Measurements from ENCODE around the gene SARM1. TPM values are rescaled to one million over a fixed set of nuclear protein-coding genes. Genes with fewer than 3 reads are reported as not detected.

The SARM1 gene
- total RNA-seq, 1 donor from 2014 or later, result 5.8 TPM

DNA sequence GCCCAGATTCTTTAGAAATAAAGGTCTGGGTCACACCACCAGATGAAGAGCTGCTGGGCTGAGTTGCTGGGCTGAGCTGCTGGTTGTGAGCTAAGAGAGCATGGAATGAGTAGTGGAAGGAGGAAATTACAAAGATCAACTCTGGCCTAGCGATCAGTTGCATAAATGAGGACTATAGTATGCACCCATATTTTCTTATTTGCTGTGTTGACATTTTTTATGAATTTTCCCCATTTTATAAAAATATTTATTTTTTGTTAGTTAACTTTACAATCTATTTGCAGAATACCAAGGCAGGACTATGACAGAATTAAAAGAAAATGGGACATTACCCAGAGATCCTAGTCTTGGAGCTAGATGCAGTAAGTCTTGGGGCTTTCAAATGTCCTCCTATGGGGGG lies 78.4 kb downstream of the SARM1 start:
- Mint-ChIP-seq H3K27me3 (ENCODE audit: unreplicated experiment) (no peaks in the 10 kb centered on the region), H3K4me1 (ENCODE audit: unreplicated experiment) (no peaks in the 10 kb centered on the region), H3K4me3 (ENCODE audit: unreplicated experiment) (no peak overlapping the region), H3K27ac (ENCODE audit: unreplicated experiment) (no peak overlapping the region), H3K36me3 (ENCODE audit: low read depth, unreplicated experiment) (no peaks in the 10 kb centered on the region), H3K9me3 (ENCODE audit: unreplicated experiment) (no peaks in the 10 kb centered on the region)
- TF ChIP-seq, protein P1, sequence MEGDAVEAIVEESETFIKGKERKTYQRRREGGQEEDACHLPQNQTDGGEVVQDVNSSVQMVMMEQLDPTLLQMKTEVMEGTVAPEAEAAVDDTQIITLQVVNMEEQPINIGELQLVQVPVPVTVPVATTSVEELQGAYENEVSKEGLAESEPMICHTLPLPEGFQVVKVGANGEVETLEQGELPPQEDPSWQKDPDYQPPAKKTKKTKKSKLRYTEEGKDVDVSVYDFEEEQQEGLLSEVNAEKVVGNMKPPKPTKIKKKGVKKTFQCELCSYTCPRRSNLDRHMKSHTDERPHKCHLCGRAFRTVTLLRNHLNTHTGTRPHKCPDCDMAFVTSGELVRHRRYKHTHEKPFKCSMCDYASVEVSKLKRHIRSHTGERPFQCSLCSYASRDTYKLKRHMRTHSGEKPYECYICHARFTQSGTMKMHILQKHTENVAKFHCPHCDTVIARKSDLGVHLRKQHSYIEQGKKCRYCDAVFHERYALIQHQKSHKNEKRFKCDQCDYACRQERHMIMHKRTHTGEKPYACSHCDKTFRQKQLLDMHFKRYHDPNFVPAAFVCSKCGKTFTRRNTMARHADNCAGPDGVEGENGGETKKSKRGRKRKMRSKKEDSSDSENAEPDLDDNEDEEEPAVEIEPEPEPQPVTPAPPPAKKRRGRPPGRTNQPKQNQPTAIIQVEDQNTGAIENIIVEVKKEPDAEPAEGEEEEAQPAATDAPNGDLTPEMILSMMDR (IDR thresholded peaks at IDR 0.05; ENCODE audit: unreplicated experiment), result no peak
- DNase-seq (ENCODE audit: low spot score), result no peak

Small RNA genes within 50 kb of the gene (microRNA-seq; reads per million reads assigned to microRNA genes)
- gene MIR4723 (ENCODE audit: unreplicated experiment), result 3.5 reads per million, percentile 41 among the genes with 10 or more reads in this experiment

Other genes starting within 250 kb of the SARM1 start
- 59.4 TPM for gene TMEM97, start 52.5 kb upstream of the SARM1 start, total RNA-seq (ENCODE audit: unreplicated experiment)
- 47.2 TPM for gene IFT20, start 36.2 kb upstream of the SARM1 start, total RNA-seq (ENCODE audit: unreplicated experiment)
- gene TNFAIP1, start 35.9 kb upstream of the SARM1 start, total RNA-seq (ENCODE audit: unreplicated experiment), result 104 TPM
- gene POLDIP2, start 14.2 kb upstream of the SARM1 start, total RNA-seq (ENCODE audit: unreplicated experiment), result 57.2 TPM
- not detected for gene SEBOX, start 6.5 kb upstream of the SARM1 start, total RNA-seq (ENCODE audit: unreplicated experiment)
- not detected for gene VTN, start 1.4 kb upstream of the SARM1 start, total RNA-seq (ENCODE audit: unreplicated experiment)
- 5.3 TPM for gene SLC46A1, start 34.5 kb downstream of the SARM1 start, total RNA-seq (ENCODE audit: unreplicated experiment)
- not detected for gene SLC13A2, start 102.0 kb downstream of the SARM1 start, total RNA-seq (ENCODE audit: unreplicated experiment)
- gene FOXN1, start 134.7 kb downstream of the SARM1 start, total RNA-seq (ENCODE audit: unreplicated experiment), result not detected
- 47.2 TPM for gene UNC119, start 180.9 kb downstream of the SARM1 start, total RNA-seq (ENCODE audit: unreplicated experiment)
- gene PIGS, start 199.8 kb downstream of the SARM1 start, total RNA-seq (ENCODE audit: unreplicated experiment), result 53.6 TPM
- 18.3 TPM for gene ALDOC, start 205.2 kb downstream of the SARM1 start, total RNA-seq (ENCODE audit: unreplicated experiment)
- gene SPAG5, start 227.3 kb downstream of the SARM1 start, total RNA-seq (ENCODE audit: unreplicated experiment), result 28.5 TPM
- gene RSKR, start 242.5 kb downstream of the SARM1 start, total RNA-seq (ENCODE audit: unreplicated experiment), result 25.1 TPM